ENCODE data around the gene ELMO1.

The ELMO1 gene

GRCh38 chr7:36871355-36871738 is 577.3 kb downstream of the ELMO1 start:
- no peak overlapping the region for H3K4me3 ChIP-seq (ENCODE audit: low read depth, low read length)
- POLR2A ChIA-PET = no interaction called here
- TF ChIP-seq CTCF (IDR thresholded peaks at IDR 0.05; ENCODE audit: insufficient read depth, low read length, missing control alignments) = no peak
- DNase-seq (ENCODE audit: low read depth, low spot score) = no peak
- CTCF ChIA-PET = no interaction called here

- H3K4me3 ChIP-seq (ENCODE audit: low read depth, low read length) = no peak overlapping the region
- no peak for TF ChIP-seq CTCF (IDR thresholded peaks at IDR 0.05; ENCODE audit: insufficient read depth, low read length, missing control alignments)
- DNase-seq (ENCODE audit: low read depth, low spot score) = no peak
- CTCF ChIA-PET = no interaction called here
- POLR2A ChIA-PET = no interaction called here
Observed at GRCh38 chr7:36870625-36871354, 577.9 kb downstream of the ELMO1 start.

- ChIA-PET POLR2A (no interaction called here), CTCF (no interaction called here)
- no peak overlapping the region for H3K4me3 ChIP-seq (ENCODE audit: low read depth, low read length)
- no peak for TF ChIP-seq CTCF (IDR thresholded peaks at IDR 0.05; ENCODE audit: insufficient read depth, low read length, missing control alignments)
- DNase-seq (ENCODE audit: low read depth, low spot score) = no peak
Observed at GRCh38 chr7:36868727-36869411, 579.8 kb downstream of the ELMO1 start.

GRCh38 chr7:36865019-36865418 is 583.6 kb downstream of the ELMO1 start:
- no peak for DNase-seq (ENCODE audit: low read depth, low spot score)
- TF ChIP-seq CTCF (IDR thresholded peaks at IDR 0.05; ENCODE audit: insufficient read depth, low read length, missing control alignments) = no peak
- ChIA-PET CTCF (no interaction called here), POLR2A (no interaction called here)
- H3K4me3 ChIP-seq (ENCODE audit: low read depth, low read length) = no peak overlapping the region

- DNase-seq (ENCODE audit: low read depth, low spot score) = no peak
- H3K4me3 ChIP-seq (ENCODE audit: low read depth, low read length) = no peak overlapping the region
- ChIA-PET POLR2A (no interaction called here), CTCF (no interaction called here)
- no peak for TF ChIP-seq CTCF (IDR thresholded peaks at IDR 0.05; ENCODE audit: insufficient read depth, low read length, missing control alignments)
Observed at GRCh38 chr7:36863901-36864701, 584.6 kb downstream of the ELMO1 start.

GRCh38 chr7:36862771-36863261 is 585.8 kb downstream of the ELMO1 start:
- H3K4me3 ChIP-seq (ENCODE audit: low read depth, low read length) = no peak overlapping the region
- no peak for DNase-seq (ENCODE audit: low read depth, low spot score)
- ChIA-PET CTCF (no interaction called here), POLR2A (no interaction called here)
- no peak for TF ChIP-seq CTCF (IDR thresholded peaks at IDR 0.05; ENCODE audit: insufficient read depth, low read length, missing control alignments)
